A673 (cell line): ENCODE data around the gene PRR9.

Experiments
- CTCF ChIP-seq: fragments of 300-800, 200-600 bp; sonication (generic); conservative IDR thresholded peaks from 2 replicates; pipeline ENCODE4 v1.5.1; 2017; ENCODE audit warnings: low read depth, mild to moderate bottlenecking, antibody characterized with exemption, low read length, moderate library complexity, mixed read lengths
- EZH2 ChIP-seq: fragments of 200-600 bp; sonication (generic); IDR thresholded peaks from 2 replicates; pipeline ENCODE4 v1.6.1; 2017; ENCODE audit warnings: borderline replicate concordance, low read depth, mild to moderate bottlenecking, mixed read lengths, antibody characterized with exemption, low read length; ENCODE audit not compliant: poor library complexity, severe bottlenecking

- TF ChIP-seq EZH2 (no peak), CTCF (no peak)
Observed at GRCh38 chr1:153203130-153203529, 14.3 kb upstream of the PRR9 start, which contains the start of gene LELP1.
